GM19455 (cell line): Measurements from ENCODE around the gene PCDHB15.
"Not testable (repeated sequence)": the region's sequence is repeated elsewhere in the genome, so short reads cannot be mapped to it uniquely, and the experiment has no call there.

Experiments
- ATAC-seq: cut with Tn5 transposase; IDR thresholded peaks from one replicate; pipeline ENCODE4 v1.9.1; 2021; ENCODE audit not compliant: unreplicated experiment

Gene PCDHB15

DNA sequence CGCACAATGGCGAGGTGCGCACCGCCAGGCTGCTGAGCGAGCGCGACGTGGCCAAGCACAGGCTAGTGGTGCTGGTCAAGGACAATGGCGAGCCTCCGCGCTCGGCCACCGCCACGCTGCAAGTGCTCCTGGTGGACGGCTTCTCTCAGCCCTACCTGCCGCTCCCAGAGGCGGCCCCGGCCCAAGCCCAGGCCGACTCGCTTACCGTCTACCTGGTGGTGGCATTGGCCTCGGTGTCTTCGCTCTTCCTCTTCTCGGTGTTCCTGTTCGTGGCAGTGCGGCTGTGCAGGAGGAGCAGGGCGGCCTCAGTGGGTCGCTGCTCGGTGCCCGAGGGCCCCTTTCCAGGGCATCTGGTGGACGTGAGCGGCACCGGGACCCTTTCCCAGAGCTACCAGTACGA, 2.2 kb downstream of the PCDHB15 start:
- not testable (repeated sequence) for ATAC-seq

DNA sequence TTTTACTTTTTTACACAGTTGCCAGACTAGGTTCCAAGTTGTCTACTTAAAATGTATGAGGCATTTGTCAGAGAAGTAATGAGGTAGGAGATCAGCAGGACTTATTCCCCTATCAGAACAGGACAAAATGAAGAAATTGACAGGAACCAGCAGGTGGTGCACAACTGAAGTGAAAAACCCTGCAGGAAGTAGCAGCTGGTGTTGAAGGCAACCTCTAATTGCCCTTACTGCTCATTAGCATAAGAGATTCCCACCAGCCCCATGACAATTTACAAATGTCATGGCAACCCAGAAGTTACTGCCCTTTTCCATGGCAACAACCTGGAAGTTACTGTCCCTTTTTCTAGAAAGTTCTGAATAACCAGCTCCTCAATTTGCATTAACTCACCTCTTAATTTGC, 5.4 kb downstream of the PCDHB15 start:
- ATAC-seq: no peak

DNA sequence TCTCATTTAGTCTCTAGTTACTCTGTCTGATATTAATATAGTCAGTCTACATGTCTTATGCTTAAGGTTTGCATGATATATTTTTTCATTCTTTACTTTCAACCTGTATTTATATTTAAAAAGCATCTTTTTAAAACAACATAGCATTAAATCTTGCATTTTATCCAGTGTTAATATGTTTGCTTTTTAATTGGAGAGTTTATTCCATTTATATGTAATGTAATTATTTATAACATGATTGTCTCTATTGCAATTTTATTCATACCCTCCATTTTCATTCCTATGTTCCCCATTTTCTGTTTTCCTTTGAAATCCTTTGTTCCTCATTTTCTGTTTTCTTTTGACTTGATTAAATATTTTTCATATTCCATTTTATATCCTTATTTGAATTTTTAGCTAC, 13.3 kb downstream of the PCDHB15 start:
- ATAC-seq: no peak

DNA sequence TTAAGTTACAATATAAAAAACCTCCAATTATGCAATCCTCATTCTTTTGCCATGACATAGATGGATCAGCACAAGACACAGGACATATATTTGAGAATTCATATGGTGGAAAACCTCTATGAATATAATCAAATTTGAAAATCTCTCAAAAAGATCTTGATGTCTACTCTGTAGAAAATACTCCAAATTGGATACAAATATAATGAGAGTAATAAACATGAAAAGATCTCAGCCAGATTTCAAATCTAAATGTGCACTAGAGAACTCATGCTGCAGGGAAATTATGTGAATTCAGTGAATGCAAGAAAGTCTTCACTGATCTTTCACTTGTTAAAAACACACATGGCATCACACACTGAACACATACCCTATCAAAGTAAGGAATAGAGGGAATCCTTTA, 13.8 kb downstream of the PCDHB15 start:
- no peak for ATAC-seq

DNA sequence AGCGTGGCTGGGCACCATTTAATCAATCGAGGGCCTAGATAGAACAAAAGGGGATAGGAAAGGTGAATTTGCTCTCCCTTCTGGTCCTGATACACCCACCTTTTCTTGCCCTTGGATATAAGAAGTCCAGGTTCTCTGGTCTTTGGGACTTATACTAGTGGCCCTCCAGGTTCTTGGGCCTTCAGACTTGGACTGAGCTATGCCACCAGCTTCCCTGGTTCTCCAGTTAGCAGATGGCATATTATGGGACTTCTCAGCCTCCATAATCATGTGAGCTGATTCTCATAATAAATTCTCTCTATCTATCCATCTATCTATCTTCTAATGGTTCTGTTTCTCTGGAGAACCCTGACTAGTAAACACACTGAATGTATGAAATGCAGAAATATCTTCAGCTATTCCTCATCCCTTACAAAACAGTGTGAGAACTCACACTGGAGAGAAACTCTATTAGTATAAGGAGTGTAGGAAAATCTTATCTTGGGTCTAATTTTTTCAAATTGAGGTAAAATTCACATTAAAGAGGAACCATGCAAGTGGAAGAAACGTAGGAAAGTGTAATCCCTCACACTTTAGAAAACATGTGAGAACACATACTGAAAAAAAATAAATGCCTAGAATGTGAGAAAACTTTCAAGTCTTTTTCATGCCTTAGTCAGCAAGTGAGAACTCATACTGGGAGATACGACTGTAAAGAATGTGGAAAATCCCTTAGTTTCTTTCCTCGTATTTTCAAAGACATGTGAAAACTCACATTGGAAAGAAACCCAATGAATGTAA, 15.5 kb downstream of the PCDHB15 start:
- no peak for ATAC-seq

DNA sequence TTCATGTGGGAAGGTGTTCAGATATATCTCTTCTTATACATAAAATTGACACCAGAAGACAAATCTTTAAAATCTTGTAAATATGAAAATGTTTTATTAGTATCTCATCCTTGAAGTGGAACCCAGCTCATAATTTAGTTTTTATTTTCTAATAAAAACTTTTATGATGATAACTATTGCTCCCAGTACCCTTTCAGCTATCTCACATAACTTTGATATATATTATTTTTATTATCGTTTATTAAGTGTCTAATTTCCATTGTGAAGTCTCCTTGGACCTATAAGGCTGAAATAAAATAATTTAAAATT, 16.0 kb downstream of the PCDHB15 start:
- ATAC-seq: no peak

DNA sequence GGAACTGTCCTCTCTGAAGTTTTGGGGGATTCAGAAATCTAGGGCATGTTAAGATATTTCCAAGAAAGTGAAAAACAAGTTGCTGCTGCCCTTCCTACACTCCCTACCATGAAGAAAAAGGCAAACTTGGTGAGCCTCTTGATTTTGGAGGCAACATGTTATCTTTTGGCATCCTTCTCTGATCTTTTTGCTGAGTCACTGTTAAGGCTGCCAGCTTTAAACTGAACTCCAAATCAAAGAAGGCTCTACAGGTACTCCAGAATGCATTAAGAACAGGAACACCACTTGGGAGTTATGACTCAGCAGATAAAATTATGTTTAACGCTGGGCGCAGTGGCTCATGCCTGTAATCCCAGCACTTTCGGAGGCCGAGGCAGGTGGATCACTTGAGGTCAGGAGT, 24.0 kb downstream of the PCDHB15 start:
- no peak for ATAC-seq

DNA sequence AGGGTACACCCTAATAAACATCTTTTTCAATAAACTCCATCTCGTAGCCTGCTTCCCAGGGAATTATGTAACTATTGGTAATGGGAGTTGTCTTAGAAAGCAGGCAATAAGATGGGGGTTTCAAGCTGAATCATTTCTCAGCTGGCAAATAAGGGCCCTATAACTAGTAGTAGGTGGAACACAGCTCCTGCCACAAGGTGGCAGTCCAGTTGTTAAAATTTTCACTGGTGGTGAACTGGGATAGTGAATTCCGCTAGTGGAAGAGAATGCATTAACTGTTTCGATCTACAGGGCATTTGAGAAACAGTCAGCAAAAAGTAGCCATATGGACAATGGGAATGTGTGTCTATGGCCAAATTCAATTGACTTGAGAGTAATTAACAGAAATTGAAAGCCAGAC, 27.7 kb downstream of the PCDHB15 start:
- no peak for ATAC-seq

DNA sequence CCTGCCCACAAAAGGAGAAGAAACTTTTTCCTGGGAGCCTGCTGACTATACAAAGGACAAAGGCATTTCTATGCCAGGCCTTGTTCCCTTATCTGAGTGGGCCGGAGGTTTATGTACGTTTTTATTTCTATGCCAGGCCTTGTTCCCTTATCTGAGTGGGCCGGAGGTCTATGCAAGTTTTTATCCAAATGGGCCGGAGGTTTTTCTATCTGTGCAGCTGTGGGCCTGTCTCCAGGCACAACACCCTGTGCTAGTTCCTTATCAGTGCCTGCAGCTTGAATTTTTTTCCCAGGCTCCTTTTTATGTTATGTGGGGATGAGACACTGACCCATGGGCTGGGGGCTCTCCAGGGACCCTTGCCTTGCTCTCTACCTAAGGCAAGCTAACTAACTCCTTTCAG, 53.2 kb downstream of the PCDHB15 start:
- ATAC-seq: no peak
